Gastrocnemius medialis (tissue), 4 donors: Measurements from ENCODE around the gene TMEM176B. TPM values are rescaled to one million over a fixed set of nuclear protein-coding genes. Genes with fewer than 3 reads are reported as not detected.

Source experiments
- ATAC-seq, 2 donors: fragments of 150-250 bp; one replicate each; pipeline ENCODE4 v1.9.1; 2016
- DNase-seq, 2 donors: peaks; one replicate each; pipeline ENCODE4 v3.0.0-alpha.2; 2019
- H3K27ac ChIP-seq, 4 donors: fragments of 200-600 bp; sonication (generic); 1 replicate in 1 of 4; 2 replicates in 3 of 4; pipeline ENCODE4 v1.5.1; 2016 to 2018; ENCODE audit warnings: mild to moderate bottlenecking in 2 of 4, moderate library complexity in 1 of 4
- H3K27me3 ChIP-seq, 3 donors: fragments of 200-600 bp; sonication (generic) in 2 of 3; 1 replicate in 1 of 3; 2 replicates in 2 of 3; pipeline versions ENCODE4 v1.5.1 to v1.6.0; 2016 to 2019; ENCODE audit warnings: mild to moderate bottlenecking in 1 of 3, moderate library complexity in 1 of 3
- H3K36me3 ChIP-seq, 2 donors: fragments of 200-600 bp; sonication (generic) in 1 of 2; one replicate each; pipeline ENCODE4 v1.5.1; 2017 to 2018
- H3K4me1 ChIP-seq, 2 donors: fragments of 200-600 bp; sonication (generic) in 1 of 2; one replicate each; pipeline ENCODE4 v1.5.1; 2016 to 2017; ENCODE audit warnings: mild to moderate bottlenecking in 2 of 2
- H3K4me3 ChIP-seq, 4 donors: fragments of 200-600 bp; sonication (generic) in 3 of 4; 1 replicate in 1 of 4; 2 replicates in 3 of 4; pipeline ENCODE4 v1.5.1; 2016 to 2019; ENCODE audit warnings: mild to moderate bottlenecking in 2 of 4
- H3K9me3 ChIP-seq, 3 donors: fragments of 200-600 bp; sonication (generic) in 2 of 3; 1 replicate in 1 of 3; 2 replicates in 2 of 3; pipeline ENCODE4 v1.5.1; 2016 to 2019
- CTCF ChIP-seq, 5 experiments: fragments of 450-650 bp in 3 of 5; fragments of 200-600 bp in 2 of 5; sonication (generic) in 2 of 5; IDR thresholded peaks in 4 of 5; conservative IDR thresholded peaks in 1 of 5; 1 replicate in 4 of 5; 2 replicates in 1 of 5; pipeline ENCODE4 v1.5.1; 2016 to 2019; ENCODE audit warnings: antibody characterized with exemption in 5 of 5, mild to moderate bottlenecking in 3 of 5, moderate library complexity in 3 of 5
- POLR2A ChIP-seq, 2 donors: fragments of 450-650 bp; IDR thresholded peaks; one replicate each; pipeline ENCODE4 v1.6.1; 2017; ENCODE audit warnings: antibody characterized with exemption in 2 of 2, mild to moderate bottlenecking in 2 of 2, moderate library complexity in 2 of 2
- in situ Hi-C, 4 donors: fragments of 200-750 bp; cut with MboI; loops; one replicate each; pipeline versions ENCODE4 v1.15.0 to v1.8.0; 2017; ENCODE audit warnings: low sequenced_read_pairs in 4 of 4
- intact Hi-C: fragments of 100-400 bp; cut with DNase I; formaldehyde crosslinking; loops from one replicate; pipeline ENCODE4 v1.15.1; 2023; ENCODE audit warnings: low total_unique reads
- total RNA-seq, 4 donors: library from RNA; depleted of rRNA; stranded (reverse); fragments of >200 nt; gene quantifications; one replicate each; pipeline versions ENCODE4 v1.1.0 to v1.2.3, GENCODE V29; 2016

TMEM176B gene
- total RNA-seq, 4 donors from 2014 or later = 5.8 to 9.6 (median 7.6) TPM

- in situ Hi-C loops = loop anchor here in 2 of 4 donors (10.0 kb wide), 1 partner anchor 311 kb away; no protein-coding TSS in a partner anchor
- TF ChIP-seq CTCF (IDR thresholded peaks at IDR 0.05 in 4 of 5, conservative IDR thresholded peaks at IDR 0.05 in 1 of 5) (no peak), POLR2A (IDR thresholded peaks at IDR 0.05) (no peak)
- H3K9me3 ChIP-seq = no peaks in the 10 kb centered on the region
- no peaks in the 10 kb centered on the region for H3K36me3 ChIP-seq
- H3K27ac ChIP-seq = peak overlapping the region; percentile 3 to 67 (median 45)
- H3K4me1 ChIP-seq = no peaks in the 10 kb centered on the region
- H3K27me3 ChIP-seq = no peaks in the 10 kb centered on the region
- no peak for DNase-seq
- H3K4me3 ChIP-seq = no peak overlapping the region
- ATAC-seq = peak in 1 of 2 donors; percentile 50
- intact Hi-C loops = loop anchor here (5.0 kb wide), 1 partner anchor 308 kb away; no protein-coding TSS in a partner anchor
These were observed 44.6 kb downstream of the TMEM176B start for GRCh38 chr7:150755473-150756099.

GRCh38 chr7:150754951-150755350 is 45.2 kb downstream of the TMEM176B start:
- no peaks in the 10 kb centered on the region for H3K4me1 ChIP-seq
- in situ Hi-C loops = loop anchor here in 2 of 4 donors (10.0 kb wide), 1 partner anchor 310 kb away; no protein-coding TSS in a partner anchor
- H3K27ac ChIP-seq = peak overlapping the region in 3 of 4 donors; percentile 38 to 55 (median 42)
- intact Hi-C loops = loop anchor here (5.0 kb wide), 1 partner anchor 308 kb away; no protein-coding TSS in a partner anchor
- TF ChIP-seq CTCF (IDR thresholded peaks at IDR 0.05 in 4 of 5, conservative IDR thresholded peaks at IDR 0.05 in 1 of 5) = no peak
- no peak for TF ChIP-seq POLR2A (IDR thresholded peaks at IDR 0.05)
- DNase-seq = no peak
- no peaks in the 10 kb centered on the region for H3K9me3 ChIP-seq
- no peak for ATAC-seq
- no peaks in the 10 kb centered on the region for H3K27me3 ChIP-seq
- no peak overlapping the region for H3K4me3 ChIP-seq
- no peaks in the 10 kb centered on the region for H3K36me3 ChIP-seq

GRCh38 chr7:150753826-150754603 is 46.1 kb downstream of the TMEM176B start:
- no peaks in the 10 kb centered on the region for H3K9me3 ChIP-seq
- in situ Hi-C loops = loop anchor here in 2 of 4 donors (10.0 kb wide), 1 partner anchor 309 kb away; no protein-coding TSS in a partner anchor
- TF ChIP-seq CTCF (IDR thresholded peaks at IDR 0.05 in 4 of 5, conservative IDR thresholded peaks at IDR 0.05 in 1 of 5) = no peak
- no peak for TF ChIP-seq POLR2A (IDR thresholded peaks at IDR 0.05)
- DNase-seq = no peak
- H3K4me3 ChIP-seq = no peak overlapping the region
- no peaks in the 10 kb centered on the region for H3K36me3 ChIP-seq
- intact Hi-C loops = no loop called here
- H3K27ac ChIP-seq = peak overlapping the region in 3 of 4 donors; percentile 39 to 63 (median 51)
- no peaks in the 10 kb centered on the region for H3K27me3 ChIP-seq
- H3K4me1 ChIP-seq = no peaks in the 10 kb centered on the region
- ATAC-seq = peak in 1 of 2 donors; percentile 36

GRCh38 chr7:150753239-150753638 is 46.9 kb downstream of the TMEM176B start:
- Histone ChIP-seq H3K27me3 (no peaks in the 10 kb centered on the region), H3K4me1 (no peaks in the 10 kb centered on the region), H3K36me3 (no peaks in the 10 kb centered on the region), H3K9me3 (no peaks in the 10 kb centered on the region), H3K27ac (peak overlapping the region in 3 of 4 donors; percentile 34 to 63 (median 52)), H3K4me3 (no peak overlapping the region)
- in situ Hi-C loops = loop anchor here in 2 of 4 donors (10.0 kb wide), 1 partner anchor 308 kb away; no protein-coding TSS in a partner anchor
- DNase-seq = peak; percentile 12 to 25
- ATAC-seq = no peak
- intact Hi-C loops = no loop called here
- TF ChIP-seq POLR2A (IDR thresholded peaks at IDR 0.05) (no peak), CTCF (IDR thresholded peaks at IDR 0.05 in 4 of 5, conservative IDR thresholded peaks at IDR 0.05 in 1 of 5) (no peak)
